ENCODE measurements around the gene SLC25A15.
A peak's percentile ranks its signal among the peaks of the same experiment; 100 is the strongest.

SLC25A15 gene

DNA sequence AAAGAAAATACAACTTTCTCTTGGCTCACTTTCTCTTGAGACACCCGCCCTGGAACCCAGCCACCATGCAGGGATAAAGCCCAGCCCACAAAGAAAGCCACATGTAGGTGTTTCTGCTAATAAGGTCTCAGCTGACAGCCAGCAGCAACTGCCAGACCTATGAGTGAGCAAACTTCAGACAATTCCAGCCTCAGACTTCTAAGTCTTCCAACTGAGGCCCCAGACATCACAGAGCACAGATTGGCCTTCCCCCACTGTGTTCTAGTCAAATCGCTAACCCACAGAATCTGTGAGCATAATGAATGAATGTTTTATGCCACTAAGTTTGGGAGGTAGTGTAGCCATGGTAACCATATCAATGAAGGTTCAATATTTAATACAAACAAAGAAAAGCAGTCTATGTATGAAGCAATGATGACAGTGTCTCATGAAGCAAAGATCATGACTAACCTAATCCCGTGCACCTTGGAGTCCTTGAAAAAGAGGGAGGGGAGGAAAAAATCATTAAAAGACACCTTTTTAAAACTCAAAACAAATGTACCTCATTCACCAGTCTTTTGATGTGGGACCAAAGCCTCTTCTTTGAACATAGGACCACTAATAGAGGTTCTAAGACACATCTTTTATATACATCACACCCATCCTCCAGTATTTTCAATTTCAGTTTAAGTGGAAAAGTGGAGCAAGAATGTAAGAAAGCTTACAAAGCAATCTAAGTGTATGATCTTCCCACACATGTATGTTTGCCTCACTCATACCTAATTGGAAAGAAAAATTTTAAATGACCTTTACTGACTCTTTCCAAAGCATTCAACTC, 24.6 kb upstream of the SLC25A15 start:
- no peak for TF ChIP-seq CTCF (IDR thresholded peaks at IDR 0.05; ENCODE audit: low read depth, low read length)
- peak; percentile 74 for DNase-seq (ENCODE audit: low read depth, low spot score)
- no peak overlapping the region for H3K4me3 ChIP-seq (ENCODE audit: low read depth, low read length)
- in situ Hi-C loops (cut with HindIII; ENCODE audit: low sequenced_read_pairs): no loop called here

- in situ Hi-C loops (cut with HindIII; ENCODE audit: low sequenced_read_pairs): no loop called here
- DNase-seq (ENCODE audit: low read depth, low spot score): no peak
- no peak overlapping the region for H3K4me3 ChIP-seq (ENCODE audit: low read depth, low read length)
- TF ChIP-seq CTCF (IDR thresholded peaks at IDR 0.05; ENCODE audit: low read depth, low read length): no peak
These were observed 23.8 kb upstream of the SLC25A15 start for GRCh38 chr13:40765602-40766001.

GRCh38 chr13:40769970-40770369, 19.4 kb upstream of the SLC25A15 start:
- H3K4me3 ChIP-seq (ENCODE audit: low read depth, low read length): peak overlapping the region; percentile 92
- in situ Hi-C loops (cut with HindIII; ENCODE audit: low sequenced_read_pairs): no loop called here
- no peak for TF ChIP-seq CTCF (IDR thresholded peaks at IDR 0.05; ENCODE audit: low read depth, low read length)
- DNase-seq (ENCODE audit: low read depth, low spot score): no peak

DNA sequence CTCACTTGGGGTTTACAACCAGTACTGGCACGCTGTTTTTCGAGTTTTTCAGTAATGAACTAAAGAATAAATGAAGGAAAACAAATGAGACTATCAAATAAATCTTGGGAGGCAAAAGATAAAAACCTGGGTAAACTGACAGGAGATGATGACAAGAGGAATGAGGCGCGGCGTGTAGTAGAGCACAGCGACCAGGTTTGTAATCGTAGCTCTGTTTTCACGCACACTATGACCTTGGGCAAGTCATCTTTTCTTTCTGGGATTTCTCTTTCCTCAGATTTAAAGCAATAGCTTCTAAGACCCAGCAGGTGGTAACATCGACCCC, 18.8 kb upstream of the SLC25A15 start:
- TF ChIP-seq CTCF (IDR thresholded peaks at IDR 0.05; ENCODE audit: low read depth, low read length): no peak
- peak overlapping the region; percentile 92 for H3K4me3 ChIP-seq (ENCODE audit: low read depth, low read length)
- DNase-seq (ENCODE audit: low read depth, low spot score): no peak
- in situ Hi-C loops (cut with HindIII; ENCODE audit: low sequenced_read_pairs): no loop called here

DNA sequence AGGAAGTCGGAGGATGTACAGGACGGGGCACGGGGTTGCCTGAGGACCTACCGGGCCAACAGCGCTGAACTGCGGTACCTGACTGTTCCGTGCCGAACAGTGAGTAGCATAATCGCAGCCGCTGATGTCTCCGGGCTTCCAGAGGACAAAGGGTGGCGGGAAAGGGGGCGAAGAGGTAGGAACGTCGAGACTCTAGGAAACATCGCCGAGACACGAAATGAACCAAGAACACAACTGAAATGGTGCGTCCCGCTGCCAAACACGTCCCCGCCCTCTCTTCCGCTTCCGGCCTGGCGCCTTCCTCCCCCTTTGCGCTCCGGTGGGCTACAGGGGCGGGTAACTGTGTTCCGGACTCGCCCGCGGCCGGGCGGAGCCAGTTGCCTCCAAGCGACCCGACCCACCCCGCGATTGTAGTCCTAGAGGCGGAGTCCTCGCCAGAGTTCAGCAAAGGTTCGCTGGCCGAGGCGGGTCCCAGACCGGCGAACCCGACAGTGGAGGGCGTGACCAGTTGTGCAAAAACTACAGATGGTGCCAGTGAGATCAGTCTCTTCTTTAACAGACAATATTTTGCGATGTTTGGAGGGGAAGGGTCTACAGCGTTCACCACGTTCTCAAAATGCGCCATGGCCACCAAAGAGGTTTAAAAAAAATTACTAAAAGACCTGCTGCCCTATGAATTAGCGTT, 18.3 kb upstream of the SLC25A15 start, which contains the start of gene MRPS31:
Gene MRPS31, minus strand, starts transcription at position 257 of the 685 bp plus-strand sequence. Its CDS starts 54 bp downstream, at position 203.
- in situ Hi-C loops (cut with HindIII; ENCODE audit: low sequenced_read_pairs): no loop called here
- DNase-seq (ENCODE audit: low read depth, low spot score): peak; percentile 96
- TF ChIP-seq CTCF (IDR thresholded peaks at IDR 0.05; ENCODE audit: low read depth, low read length): no peak
- peak within 1 kb of the TSS; percentile 92 for H3K4me3 ChIP-seq (ENCODE audit: low read depth, low read length)

DNA sequence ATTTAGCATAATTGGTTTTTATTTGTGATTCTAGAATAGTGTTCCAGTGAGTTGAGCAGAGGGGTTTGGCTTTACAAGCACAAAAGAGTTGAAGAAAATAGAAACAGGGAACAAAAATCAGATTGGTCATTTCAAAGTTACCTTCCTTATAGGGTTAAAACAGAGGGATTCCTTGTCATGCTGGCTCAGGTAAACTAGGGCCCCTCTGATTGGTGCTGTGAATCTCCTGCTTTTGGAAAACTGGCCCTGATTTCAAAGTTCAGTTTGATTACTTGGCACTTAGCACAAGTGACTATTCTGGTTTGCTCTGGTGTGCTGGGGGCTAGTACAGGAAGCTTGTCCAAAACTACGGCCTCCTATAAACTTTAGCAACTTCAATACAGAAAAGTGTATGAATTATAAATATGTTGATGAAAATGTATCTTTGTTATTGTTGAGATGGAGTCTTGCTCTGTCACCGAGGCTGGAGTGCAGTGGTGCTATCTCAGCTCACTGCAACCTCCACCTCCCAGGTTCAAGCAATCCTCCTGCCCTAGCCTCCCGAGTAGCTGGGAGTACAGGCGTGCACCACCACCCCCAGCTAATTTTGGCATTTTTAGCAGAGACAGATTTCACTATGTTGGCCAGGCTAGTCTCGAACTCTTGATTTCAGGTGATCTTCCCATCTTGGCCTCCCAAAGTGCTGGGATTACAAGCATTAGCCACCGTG, 16.5 kb upstream of the SLC25A15 start:
- DNase-seq (ENCODE audit: low read depth, low spot score): no peak
- no peak overlapping the region for H3K4me3 ChIP-seq (ENCODE audit: low read depth, low read length)
- in situ Hi-C loops (cut with HindIII; ENCODE audit: low sequenced_read_pairs): no loop called here
- no peak for TF ChIP-seq CTCF (IDR thresholded peaks at IDR 0.05; ENCODE audit: low read depth, low read length)

All from astrocyte of the spinal cord (primary cell).